Measurements from ENCODE around the gene BABAM2.

- TF ChIP-seq CTCF (IDR thresholded peaks at IDR 0.05 in 4 of 5, conservative IDR thresholded peaks at IDR 0.05 in 1 of 5), result no peak
- TF ChIP-seq POLR2A (IDR thresholded peaks at IDR 0.05), result no peak
These were observed 157.2 kb downstream of the BABAM2 start for GRCh38 chr2:28047681-28048080.

Measured in gastrocnemius medialis (tissue), 4 donors.